HepG2 (cell line): ENCODE results near the gene NFIC. TPM values are rescaled to one million over a fixed set of nuclear protein-coding genes. Genes with fewer than 3 reads are reported as not detected.

Source experiments
- AGO2 ChIP-seq: fragments of 200-400 bp; formaldehyde crosslinking; optimal IDR thresholded peaks from 2 replicates; pipeline ENCODE3; 2017; ENCODE audit warnings: mild to moderate bottlenecking, low read depth, low read length, moderate library complexity
- KMT2B ChIP-seq: IDR thresholded peaks from 2 replicates; pipeline ENCODE4 v1.6.1; 2016; ENCODE audit warnings: missing genetic modification reagents, missing compliant biosample characterization
- MBD4 ChIP-seq: IDR thresholded peaks from 2 replicates; pipeline ENCODE4 v1.6.1; 2012; ENCODE audit warnings: low read length, inconsistent platforms, borderline replicate concordance
- MIXL1 ChIP-seq: IDR thresholded peaks from 2 replicates; pipeline ENCODE4 v1.6.1; 2016
- NR2C2 ChIP-seq: sonication (generic); formaldehyde crosslinking; IDR thresholded peaks from 2 replicates; pipeline ENCODE4 v1.4.0; 2020; ENCODE audit warnings: missing genetic modification reagents, mild to moderate bottlenecking, moderate library complexity, borderline replicate concordance
- NR2F1 ChIP-seq, 2 experiments: fragments of 450-650 bp in 1 of 2; formaldehyde crosslinking in 1 of 2; IDR thresholded peaks; 2 replicates each; pipeline versions ENCODE4 v1.5.0 to v1.6.1; 2016 to 2020; ENCODE audit warnings: mild to moderate bottlenecking in 1 of 2, missing compliant biosample characterization in 1 of 2, missing genetic modification reagents in 1 of 2, moderate library complexity in 1 of 2
- PTBP1 ChIP-seq: fragments of 200-400 bp; formaldehyde crosslinking; IDR thresholded peaks from 2 replicates; pipeline ENCODE4 v1.6.1; 2018; ENCODE audit warnings: low read length, low read depth; ENCODE audit not compliant: poor library complexity, severe bottlenecking
- SALL2 ChIP-seq: sonication (generic); formaldehyde crosslinking; IDR thresholded peaks from 2 replicates; pipeline ENCODE4 v1.8.1; 2023; ENCODE audit warnings: mild to moderate bottlenecking, missing genetic modification reagents, inconsistent platforms
- SMARCE1 ChIP-seq: fragments of 450-650 bp; IDR thresholded peaks from 2 replicates; pipeline ENCODE4 v1.6.1; 2017; ENCODE audit warnings: borderline replicate concordance
- SSRP1 ChIP-seq: IDR thresholded peaks from 2 replicates; pipeline ENCODE4 v1.6.1; 2016; ENCODE audit warnings: control low read depth
- TIGD3 ChIP-seq: sonication (generic); formaldehyde crosslinking; IDR thresholded peaks from 2 replicates; pipeline ENCODE4 v1.5.1; 2020; ENCODE audit warnings: mild to moderate bottlenecking, missing genetic modification reagents, borderline replicate concordance
- TMF1 ChIP-seq: sonication (generic); formaldehyde crosslinking; IDR thresholded peaks from 2 replicates; pipeline ENCODE4 v1.8.1; 2022; ENCODE audit warnings: low read depth, missing genetic modification reagents
- ZBTB38 ChIP-seq: sonication (generic); formaldehyde crosslinking; IDR thresholded peaks from 2 replicates; pipeline ENCODE4 v1.5.1; 2020; ENCODE audit warnings: mild to moderate bottlenecking, missing genetic modification reagents
- ZMAT5 ChIP-seq: sonication (generic); formaldehyde crosslinking; IDR thresholded peaks from 2 replicates; pipeline ENCODE4 v1.5.0; 2020; ENCODE audit warnings: mild to moderate bottlenecking, low read depth, missing genetic modification reagents, borderline replicate concordance
- ZNF224 ChIP-seq: sonication (generic); formaldehyde crosslinking; IDR thresholded peaks from 2 replicates; pipeline ENCODE4 v1.5.0; 2020; ENCODE audit warnings: mild to moderate bottlenecking, missing genetic modification reagents
- ZNF296 ChIP-seq: sonication (generic); formaldehyde crosslinking; conservative IDR thresholded peaks from 2 replicates; pipeline ENCODE4 v1.5.0; 2020; ENCODE audit warnings: mild to moderate bottlenecking, missing genetic modification reagents
- ZNF350 ChIP-seq: sonication (generic); formaldehyde crosslinking; IDR thresholded peaks from 2 replicates; pipeline ENCODE4 v1.4.0; 2020; ENCODE audit warnings: mild to moderate bottlenecking, low read depth, missing genetic modification reagents, borderline replicate concordance
- ZNF644 ChIP-seq: IDR thresholded peaks from 2 replicates; pipeline ENCODE4 v1.6.1; 2016; ENCODE audit warnings: low read depth
- ZNF660 ChIP-seq: sonication (generic); formaldehyde crosslinking; IDR thresholded peaks from 2 replicates; pipeline ENCODE4 v1.5.1; 2020; ENCODE audit warnings: mild to moderate bottlenecking, low read depth, missing genetic modification reagents, borderline replicate concordance
- ZSCAN20 ChIP-seq: sonication (generic); formaldehyde crosslinking; IDR thresholded peaks from 2 replicates; pipeline ENCODE4 v1.4.0; 2020; ENCODE audit warnings: missing genetic modification reagents, mild to moderate bottlenecking, borderline replicate concordance
- ZSCAN9 ChIP-seq: IDR thresholded peaks from 2 replicates; pipeline ENCODE4 v1.6.1; 2016; ENCODE audit warnings: borderline replicate concordance
- polyA plus RNA-seq, 8 experiments: library from polyadenylated mRNA; depleted of rRNA in 3 of 8; stranded (reverse) in 7 of 8; unstranded in 1 of 8; fragments of >200 nt; fragmentation: Illumina TruSeq in 4 of 8; extraction: Trizol in 4 of 8; gene quantifications; 2 replicates each; pipeline versions ENCODE4 v1.2.1 to v1.2.3, GENCODE V29; 2011 to 2016; ENCODE audit warnings: low read depth in 4 of 8, missing spikeins in 1 of 8, mixed read lengths in 1 of 8; ENCODE audit not compliant: insufficient read depth in 1 of 8
- total RNA-seq, 5 experiments: library from RNA; depleted of rRNA; stranded (reverse); fragments of >200 nt; fragmentation: Illumina TruSeq; extraction: Trizol; gene quantifications; 2 replicates each; pipeline ENCODE4 v1.2.3, GENCODE V29; 2016; ENCODE audit warnings: low read depth in 1 of 5
- TF ChIP-seq, protein P1 (sequence below): sonication (generic); formaldehyde crosslinking; IDR thresholded peaks from 2 replicates; pipeline ENCODE4 v1.4.0; 2020; ENCODE audit warnings: missing genetic modification reagents, mild to moderate bottlenecking, borderline replicate concordance
- TF ChIP-seq, protein P2 (sequence below): sonication (generic); formaldehyde crosslinking; conservative IDR thresholded peaks from 2 replicates; pipeline ENCODE4 v1.4.0; 2020; ENCODE audit warnings: missing genetic modification reagents
- TF ChIP-seq, protein P3 (sequence below): sonication (generic); formaldehyde crosslinking; conservative IDR thresholded peaks from 2 replicates; pipeline ENCODE4 v1.8.1; 2023; ENCODE audit warnings: missing genetic modification reagents

Gene NFIC
- total and polyA plus RNA-seq, 2 of the 13 experiments (the other 11 are each of a cell fraction or from before 2014, with no cell fraction given) = 1.3 to 2.5 TPM

- TF ChIP-seq, protein P1, sequence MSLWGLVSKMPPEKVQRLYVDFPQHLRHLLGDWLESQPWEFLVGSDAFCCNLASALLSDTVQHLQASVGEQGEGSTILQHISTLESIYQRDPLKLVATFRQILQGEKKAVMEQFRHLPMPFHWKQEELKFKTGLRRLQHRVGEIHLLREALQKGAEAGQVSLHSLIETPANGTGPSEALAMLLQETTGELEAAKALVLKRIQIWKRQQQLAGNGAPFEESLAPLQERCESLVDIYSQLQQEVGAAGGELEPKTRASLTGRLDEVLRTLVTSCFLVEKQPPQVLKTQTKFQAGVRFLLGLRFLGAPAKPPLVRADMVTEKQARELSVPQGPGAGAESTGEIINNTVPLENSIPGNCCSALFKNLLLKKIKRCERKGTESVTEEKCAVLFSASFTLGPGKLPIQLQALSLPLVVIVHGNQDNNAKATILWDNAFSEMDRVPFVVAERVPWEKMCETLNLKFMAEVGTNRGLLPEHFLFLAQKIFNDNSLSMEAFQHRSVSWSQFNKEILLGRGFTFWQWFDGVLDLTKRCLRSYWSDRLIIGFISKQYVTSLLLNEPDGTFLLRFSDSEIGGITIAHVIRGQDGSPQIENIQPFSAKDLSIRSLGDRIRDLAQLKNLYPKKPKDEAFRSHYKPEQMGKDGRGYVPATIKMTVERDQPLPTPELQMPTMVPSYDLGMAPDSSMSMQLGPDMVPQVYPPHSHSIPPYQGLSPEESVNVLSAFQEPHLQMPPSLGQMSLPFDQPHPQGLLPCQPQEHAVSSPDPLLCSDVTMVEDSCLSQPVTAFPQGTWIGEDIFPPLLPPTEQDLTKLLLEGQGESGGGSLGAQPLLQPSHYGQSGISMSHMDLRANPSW (CRISPR knock-in tag) = no peak
- TF ChIP-seq MIXL1 (CRISPR knock-in tag) (no peak), MBD4 (no peak), ZMAT5 (no peak), AGO2 (no peak), ZNF224 (no peak), ZSCAN20 (no peak), ZSCAN9 (no peak), SSRP1 (CRISPR knock-in tag) (no peak), SMARCE1 (no peak), NR2F1 (CRISPR knock-in tag; IDR thresholded peaks at IDR 0.05) (peak; percentile 68 to 77; a peak in 2 of 4 replicates), ZNF660 (CRISPR knock-in tag) (no peak), ZBTB38 (CRISPR knock-in tag) (no peak), ZNF350 (CRISPR knock-in tag) (no peak), SALL2 (CRISPR knock-in tag) (no peak), TMF1 (no peak), ZNF644 (no peak), ZNF296 (CRISPR knock-in tag) (no peak), TIGD3 (CRISPR knock-in tag) (no peak), NR2C2 (CRISPR knock-in tag) (peak; percentile 52), KMT2B (CRISPR knock-in tag) (no peak), PTBP1 (no peak)
- TF ChIP-seq, protein P2, sequence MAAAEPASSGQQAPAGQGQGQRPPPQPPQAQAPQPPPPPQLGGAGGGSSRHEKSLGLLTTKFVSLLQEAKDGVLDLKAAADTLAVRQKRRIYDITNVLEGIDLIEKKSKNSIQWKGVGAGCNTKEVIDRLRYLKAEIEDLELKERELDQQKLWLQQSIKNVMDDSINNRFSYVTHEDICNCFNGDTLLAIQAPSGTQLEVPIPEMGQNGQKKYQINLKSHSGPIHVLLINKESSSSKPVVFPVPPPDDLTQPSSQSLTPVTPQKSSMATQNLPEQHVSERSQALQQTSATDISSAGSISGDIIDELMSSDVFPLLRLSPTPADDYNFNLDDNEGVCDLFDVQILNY (CRISPR knock-in tag) = no peak
- TF ChIP-seq, protein P3, sequence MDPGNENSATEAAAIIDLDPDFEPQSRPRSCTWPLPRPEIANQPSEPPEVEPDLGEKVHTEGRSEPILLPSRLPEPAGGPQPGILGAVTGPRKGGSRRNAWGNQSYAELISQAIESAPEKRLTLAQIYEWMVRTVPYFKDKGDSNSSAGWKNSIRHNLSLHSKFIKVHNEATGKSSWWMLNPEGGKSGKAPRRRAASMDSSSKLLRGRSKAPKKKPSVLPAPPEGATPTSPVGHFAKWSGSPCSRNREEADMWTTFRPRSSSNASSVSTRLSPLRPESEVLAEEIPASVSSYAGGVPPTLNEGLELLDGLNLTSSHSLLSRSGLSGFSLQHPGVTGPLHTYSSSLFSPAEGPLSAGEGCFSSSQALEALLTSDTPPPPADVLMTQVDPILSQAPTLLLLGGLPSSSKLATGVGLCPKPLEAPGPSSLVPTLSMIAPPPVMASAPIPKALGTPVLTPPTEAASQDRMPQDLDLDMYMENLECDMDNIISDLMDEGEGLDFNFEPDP (CRISPR knock-in tag) = no peak
Observed at GRCh38 chr19:3451451-3451866, 85.1 kb downstream of the NFIC start (continued).
